ENCODE data around the gene NLRP9.
"Not testable (repeated sequence)": the region's sequence is repeated elsewhere in the genome, so short reads cannot be mapped to it uniquely, and the experiment has no call there.

NLRP9 gene

DNA sequence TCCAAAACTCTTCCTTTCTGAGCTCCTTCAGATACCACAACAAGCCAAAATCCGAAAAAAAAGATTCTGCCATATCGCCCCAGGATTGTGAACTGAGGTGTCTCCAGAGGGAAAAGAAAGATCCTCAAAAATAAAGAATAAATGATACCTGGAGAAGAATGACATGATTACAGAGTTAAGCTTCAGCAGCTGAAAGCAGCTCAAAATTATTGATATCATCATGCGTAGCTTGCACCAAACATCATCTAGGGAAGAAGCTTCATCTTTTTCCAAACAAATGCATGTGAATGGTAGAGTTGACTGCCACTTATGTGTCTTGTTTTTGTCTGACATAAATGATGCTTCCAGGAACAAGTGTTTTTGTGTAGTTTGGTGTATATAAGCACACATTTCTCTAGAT is at the start of gene NLRP9:
NLRP9 (minus strand) TSS at position 101 of the 400 bp plus-strand sequence; CDS start at position 73, 28 bp downstream.
- DNase-seq, result no peak

DNA sequence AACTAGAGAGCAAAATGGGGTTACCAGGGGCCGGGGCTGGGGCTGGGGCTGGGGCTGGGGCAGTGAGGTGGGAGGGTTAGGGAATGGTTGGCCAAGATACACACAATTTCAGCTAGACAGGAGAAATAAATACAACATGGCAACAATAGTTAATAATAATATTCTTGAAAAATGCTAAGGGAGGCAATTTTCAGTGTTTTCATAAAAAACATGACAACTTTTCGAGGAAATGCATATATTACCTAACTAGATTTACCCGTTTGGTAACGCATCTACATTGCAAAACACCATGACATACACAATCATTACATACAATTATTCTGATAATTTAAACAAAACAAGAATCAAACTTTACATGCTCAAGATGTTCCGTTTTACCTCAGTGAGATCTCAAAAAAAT is 42.9 kb upstream of the NLRP9 start:
- no peak for DNase-seq

DNA sequence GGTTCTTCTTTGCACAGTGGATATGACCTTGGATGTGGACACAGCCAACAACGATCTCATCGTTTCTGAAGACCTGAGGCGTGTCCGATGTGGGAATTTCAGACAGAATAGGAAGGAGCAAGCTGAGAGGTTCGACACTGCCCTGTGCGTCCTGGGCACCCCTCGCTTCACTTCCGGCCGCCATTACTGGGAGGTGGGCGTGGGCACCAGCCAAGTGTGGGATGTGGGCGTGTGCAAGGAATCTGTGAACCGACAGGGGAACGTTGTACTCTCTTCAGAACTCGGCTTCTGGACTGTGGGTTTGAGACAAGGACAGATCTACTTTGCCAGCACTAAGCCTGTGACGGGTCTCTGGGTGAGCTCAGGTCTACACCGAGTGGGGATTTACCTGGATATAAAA is 40.1 kb upstream of the NLRP9 start:
- DNase-seq, result no peak

DNA sequence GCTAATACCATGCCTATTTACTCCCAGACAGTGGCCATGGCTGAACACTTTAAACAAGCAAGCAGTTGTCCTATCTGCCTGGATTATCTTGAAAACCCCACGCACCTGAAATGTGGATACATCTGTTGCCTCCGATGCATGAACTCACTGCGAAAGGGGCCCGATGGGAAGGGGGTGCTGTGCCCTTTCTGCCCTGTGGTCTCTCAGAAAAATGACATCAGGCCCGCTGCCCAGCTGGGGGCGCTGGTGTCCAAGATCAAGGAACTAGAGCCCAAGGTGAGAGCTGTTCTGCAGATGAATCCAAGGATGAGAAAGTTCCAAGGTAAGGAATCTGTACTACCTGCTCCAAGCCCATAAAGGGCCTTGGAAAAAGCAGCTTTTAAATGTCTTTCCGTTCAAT is 39.3 kb upstream of the NLRP9 start:
- no peak for DNase-seq

DNA sequence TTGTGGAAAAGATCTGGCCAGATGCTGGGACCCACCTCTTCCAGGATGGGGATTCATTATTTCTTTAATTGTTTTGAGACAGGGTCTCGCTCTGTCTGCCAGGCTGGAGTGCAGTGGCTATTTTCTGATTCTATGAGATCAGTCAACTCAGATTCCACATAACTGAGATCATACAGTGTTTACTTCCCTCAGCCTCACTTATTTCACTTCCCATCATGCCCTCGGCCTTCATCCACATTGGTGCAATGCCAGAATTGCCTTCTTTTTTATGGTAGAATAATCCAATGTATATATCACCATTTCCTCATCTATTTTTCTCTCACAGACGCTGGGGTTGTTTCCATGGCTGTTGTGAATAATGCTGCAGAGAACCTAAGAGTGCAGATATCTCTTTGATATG is 31.4 kb upstream of the NLRP9 start:
- not testable (repeated sequence) for DNase-seq

DNA sequence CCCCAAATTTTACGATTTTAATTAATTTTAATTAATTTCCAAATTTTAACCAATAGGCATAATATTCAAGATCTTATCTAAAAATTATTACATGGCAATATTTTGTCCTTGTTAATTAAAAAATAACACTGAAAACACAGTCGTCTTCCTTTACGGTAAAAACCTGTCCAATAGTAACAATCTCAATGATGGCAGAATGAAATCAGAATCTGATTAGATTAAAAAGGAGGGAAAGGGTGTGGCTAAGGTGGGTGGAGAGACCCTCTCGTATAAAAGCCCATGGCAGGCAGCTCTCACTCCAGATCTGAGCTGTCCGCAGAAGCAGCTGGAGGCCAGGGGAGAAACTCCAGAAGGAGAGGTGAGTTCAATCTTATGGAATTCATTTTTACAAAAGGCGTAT is 30.6 kb upstream of the NLRP9 start, which contains the start of gene RFPL4AL1:
RFPL4AL1 (plus strand) TSS at position 301 of the 400 bp plus-strand sequence. CDS start 2,687 bp downstream, outside the sequence.
- not testable (repeated sequence) for DNase-seq

DNA sequence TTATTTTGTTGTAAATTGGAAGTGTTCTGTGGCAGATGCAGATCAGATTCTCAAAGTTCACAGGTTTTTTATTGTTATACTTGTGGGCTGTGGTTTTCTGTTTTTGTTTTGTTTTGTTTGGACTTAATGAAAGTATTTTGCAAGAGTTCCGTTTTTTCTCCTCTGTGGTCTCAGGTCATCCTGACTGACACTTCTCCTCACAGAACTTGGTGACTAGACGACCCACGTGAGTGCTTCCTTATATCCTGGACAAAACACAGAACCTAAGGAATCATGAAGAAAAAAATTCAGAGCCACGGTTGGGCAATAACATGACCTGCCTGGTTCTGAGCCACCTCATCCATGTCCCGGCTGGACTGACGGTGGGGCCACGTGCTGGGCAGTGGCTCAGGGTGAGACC is 28.3 kb upstream of the NLRP9 start:
- DNase-seq, result peak in 1 of 2 donors; percentile 1

DNA sequence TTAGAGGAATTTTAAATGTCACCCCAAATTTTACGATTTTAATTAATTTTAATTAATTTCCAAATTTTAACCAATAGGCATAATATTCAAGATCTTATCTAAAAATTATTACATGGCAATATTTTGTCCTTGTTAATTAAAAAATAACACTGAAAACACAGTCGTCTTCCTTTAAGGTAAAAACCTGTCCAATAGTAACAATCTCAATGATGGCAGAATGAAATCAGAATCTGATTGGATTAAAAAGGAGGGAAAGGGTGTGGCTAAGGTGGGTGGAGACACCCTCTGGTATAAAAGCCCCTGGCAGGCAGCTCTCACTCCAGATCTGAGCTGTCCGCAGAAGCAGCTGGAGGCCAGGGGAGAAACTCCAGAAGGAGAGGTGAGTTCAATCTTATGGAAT is 20.6 kb upstream of the NLRP9 start, which contains the start of gene RFPL4A:
RFPL4A (plus strand) TSS at position 301 of the 400 bp plus-strand sequence. CDS start 2,704 bp downstream, outside the sequence.
- not testable (repeated sequence) for DNase-seq

DNA sequence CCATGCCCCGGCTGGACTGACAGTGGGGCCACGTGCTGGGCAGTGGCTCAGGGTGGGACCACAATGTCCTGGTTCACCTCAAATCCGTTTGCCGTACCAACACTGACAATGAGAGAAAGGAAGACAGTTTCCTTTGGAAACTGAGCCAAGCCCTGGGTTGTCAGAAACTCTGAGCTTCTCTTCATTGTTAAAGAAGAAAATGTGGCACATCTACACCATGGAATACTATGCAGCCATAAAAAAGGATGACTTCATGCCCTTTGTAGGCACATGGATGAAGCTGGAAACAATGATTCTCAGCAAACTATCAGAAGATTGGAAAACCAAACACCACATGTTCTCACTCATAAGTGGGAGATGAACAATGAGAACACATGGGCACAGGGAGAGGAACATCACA is 18.6 kb upstream of the NLRP9 start:
- DNase-seq, result not testable (repeated sequence)

DNA sequence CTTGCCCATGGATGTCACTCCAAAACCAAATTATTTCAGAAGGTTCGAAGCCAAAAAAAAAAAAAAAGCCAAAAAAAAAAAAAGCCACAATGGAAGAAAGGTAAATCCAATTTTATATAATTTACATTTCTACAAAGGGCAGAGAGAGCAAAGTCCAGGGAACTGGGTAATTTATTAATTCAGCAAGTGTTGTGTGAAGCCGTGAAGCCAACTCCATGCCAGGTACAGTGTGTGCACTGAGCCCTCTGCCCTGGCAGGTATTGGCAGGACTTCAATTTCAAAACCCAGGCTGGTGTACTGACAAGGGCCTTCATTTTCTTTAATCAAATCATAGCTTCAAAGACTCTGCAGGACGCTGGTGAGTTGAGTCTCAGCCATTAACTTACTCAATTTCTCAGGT is 15.2 kb upstream of the NLRP9 start:
- DNase-seq, result no peak

DNA sequence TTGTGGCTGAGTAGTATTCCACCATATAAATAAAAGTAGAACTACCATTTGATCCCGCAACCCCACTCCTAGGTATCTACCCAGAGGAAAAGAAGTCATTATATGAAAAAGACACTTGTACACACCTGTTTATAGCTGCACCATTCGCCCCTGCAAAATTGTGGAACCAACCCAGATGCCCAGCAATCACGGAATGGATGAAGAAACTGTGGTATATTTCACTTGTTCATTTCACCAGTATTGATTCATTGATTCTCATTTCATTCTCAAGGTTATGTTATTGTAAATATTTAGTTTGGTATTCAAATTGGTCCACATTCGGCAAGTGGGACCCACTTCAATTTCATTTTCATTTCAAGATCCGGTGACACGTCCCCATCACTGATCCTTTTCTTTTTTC is 12.5 kb upstream of the NLRP9 start:
- no peak for DNase-seq

DNA sequence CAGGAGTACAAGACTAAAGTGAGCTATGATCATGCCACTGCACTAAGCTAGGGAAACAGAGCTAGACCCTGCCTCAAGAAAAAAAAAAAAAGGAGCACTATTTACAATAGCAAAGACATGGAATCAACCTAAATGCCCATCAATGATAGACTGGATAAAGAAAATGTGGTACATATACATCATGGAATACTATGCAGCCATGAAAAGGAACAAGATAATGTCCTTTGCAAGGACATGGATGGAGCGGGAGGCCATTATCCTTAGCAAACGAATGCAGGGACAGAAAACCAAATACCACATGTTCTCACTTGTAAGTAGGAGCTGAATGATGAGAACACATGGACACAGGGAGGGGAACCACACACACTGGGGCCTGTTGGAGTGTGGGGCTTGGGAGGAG is 7.8 kb downstream of the NLRP9 start:
- DNase-seq, result not testable (repeated sequence)

DNA sequence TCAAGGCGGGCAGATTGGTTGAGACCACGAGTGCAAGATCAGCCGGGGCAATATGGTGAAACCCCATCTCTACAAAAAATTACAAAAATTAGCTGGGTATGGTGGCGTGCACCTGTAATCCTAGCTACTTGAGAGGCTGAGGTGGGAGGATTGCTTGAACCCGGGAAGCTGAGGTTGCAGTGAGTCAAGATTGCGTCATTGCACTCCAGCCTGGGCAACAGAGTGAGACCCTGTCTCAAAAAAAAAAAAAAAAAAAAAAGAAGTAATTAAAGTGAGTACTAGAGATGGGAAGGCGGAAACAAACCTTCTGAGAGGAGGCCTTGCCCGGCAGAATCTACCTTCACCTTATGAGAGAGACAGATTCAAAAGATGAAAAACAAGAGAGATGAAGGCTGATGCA is 14.7 kb downstream of the NLRP9 start:
- DNase-seq, result no peak

DNA sequence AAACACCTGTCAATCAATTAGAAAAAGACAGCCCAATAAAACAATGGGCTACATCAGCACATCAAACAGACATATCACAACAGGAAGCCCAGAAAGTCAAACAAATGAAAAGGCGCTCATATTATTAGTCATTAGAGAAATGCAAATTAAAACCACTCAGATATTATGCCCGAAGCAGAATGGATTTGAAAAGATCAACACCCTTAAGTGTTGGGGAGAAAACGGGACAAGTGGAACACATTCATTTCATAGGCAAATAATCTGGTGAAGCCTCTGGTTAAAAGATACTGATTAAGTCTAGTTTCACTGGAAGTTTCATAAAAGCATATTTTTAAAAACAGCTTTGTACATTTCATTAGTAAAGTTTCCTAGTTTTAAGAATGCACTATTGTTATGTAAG is 17.4 kb downstream of the NLRP9 start:
- no peak for DNase-seq

DNA sequence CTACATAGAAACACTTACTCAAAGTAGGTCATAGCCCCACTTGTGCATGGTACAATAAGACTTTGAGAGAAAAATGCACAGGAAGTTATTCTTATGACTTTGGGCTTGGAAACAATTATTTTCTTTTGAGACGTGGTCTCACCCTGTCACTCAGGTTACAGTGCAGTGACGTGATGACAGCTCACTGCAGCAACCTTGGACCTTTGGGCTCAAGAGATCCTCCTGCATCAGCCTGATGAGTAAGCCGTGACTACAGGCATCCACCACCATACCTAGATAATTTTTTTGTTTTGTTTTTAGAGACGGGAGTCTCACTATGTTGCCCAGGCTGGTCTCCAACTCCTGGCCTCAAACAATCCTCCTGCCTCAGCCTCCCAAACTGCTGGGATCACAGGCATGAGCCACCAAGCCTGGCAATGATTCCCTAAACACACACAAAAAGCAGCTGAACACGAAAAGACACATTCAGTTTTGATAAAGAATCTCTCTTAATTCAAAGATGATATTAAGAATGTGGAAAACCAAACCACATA is 17.9 kb downstream of the NLRP9 start:
- DNase-seq, result no peak

DNA sequence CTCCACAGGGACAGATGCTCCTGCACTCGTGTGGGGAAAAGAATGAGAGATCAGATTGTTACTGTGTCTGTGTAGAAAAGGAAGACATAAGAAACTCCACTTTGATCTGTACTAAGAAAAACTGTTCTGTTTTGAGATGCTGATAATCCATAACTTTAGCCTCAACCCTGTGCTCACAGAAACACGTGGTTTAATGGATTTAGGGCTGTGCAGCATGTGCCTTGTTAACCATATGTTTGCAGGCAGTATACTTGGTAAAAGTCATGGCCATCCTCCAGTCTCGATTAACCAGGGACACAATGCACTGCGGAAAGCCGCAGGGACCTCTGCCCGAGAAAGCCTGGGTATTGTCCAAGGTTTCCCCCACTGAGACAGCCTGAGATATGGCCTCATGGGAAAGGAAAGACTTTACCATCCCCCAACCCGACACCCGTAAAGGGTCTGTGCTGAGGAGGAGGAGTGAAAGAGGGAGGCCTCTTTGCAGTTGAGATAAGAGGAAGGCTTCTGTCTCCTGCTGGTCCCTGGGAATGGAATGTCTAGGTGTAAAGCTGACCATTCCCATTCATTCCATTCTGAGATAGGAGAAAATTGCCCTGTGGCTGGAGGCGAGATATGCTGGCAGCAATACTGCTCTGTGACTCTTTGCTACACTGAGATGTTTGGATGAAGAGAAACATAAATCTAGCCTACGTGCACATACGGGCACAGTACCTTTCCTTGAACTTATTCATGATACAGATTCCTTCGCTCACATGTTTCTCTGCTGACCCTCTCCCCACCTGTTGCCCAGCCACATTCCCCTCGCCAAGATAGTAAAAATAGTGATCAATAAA is 20.1 kb downstream of the NLRP9 start:
- not testable (repeated sequence) for DNase-seq

DNA sequence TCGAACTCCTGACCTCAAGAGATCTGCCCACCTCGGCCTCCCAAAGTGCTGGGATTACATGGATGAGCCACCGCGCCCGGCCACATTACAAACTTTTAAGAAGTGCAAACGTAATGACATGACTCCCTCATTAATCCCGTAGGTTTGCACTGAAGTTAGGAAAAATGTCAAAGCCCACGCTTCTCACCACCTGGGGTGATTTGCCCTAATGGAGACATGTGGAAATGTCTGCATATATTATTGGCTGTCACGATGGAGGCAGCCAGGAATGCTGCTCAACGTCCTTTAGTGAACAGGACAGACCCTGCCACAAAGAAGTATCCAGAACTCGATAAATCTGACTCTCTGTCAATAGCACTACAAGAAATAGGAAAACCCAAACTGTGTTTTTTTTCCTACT is 21.0 kb downstream of the NLRP9 start:
- DNase-seq, result no peak

DNA sequence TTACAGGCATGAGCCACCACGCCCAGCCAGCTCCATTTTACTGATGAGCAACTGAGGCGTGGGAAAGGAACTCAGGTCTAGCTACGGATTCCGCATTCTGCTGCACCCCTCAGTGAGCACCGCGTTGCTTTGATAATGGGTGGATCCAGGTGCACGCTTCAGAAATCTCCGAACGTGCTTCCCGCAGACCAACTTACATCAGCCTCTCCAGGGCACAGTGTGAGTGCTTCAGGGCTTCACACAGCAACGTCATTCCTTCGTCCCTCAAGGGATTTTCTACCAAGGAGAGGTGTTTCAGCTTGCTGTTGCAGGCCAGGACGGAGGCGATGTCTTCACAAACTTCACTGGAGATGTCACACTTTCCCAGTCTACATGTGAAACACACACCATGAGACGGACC is 21.7 kb downstream of the NLRP9 start:
- no peak for DNase-seq

DNA sequence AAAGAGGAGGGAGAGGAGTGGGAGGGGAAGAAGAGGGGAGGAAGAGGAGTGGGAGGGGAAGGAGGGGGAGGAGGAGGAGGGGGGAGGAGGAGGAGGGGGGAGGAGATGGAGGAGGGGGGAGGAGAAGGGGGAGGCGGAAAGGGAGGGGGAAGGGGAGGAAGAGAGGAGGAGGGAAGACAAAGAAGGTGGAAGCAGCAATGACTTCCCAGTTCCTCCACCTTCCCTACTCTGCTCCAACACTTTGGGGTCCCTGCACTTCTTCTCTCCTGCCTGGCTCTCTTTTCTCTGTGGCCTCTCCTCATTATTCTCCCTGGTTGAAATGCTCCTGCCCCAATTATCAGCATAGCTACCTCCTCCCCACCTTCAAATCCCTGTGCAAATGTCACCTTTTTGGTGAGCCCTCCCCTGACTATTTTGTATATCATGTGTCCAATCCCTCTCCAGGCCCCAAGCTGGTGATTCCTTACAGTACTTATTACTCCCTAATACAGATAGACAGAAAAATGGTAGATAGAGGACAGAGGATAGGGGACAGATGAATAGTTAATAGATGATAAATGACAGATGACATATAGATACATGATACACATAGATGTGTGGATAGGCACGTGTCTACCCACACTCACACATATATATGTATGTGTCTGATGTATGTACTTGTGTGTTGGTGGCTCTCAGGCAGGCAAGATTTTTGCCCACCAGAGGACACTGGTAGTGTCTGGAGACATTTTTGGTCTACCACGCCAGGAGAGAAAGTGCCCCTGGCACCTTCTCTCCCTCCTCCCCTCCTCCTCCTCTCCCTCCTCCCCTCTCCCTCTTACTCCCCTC is 25.2 kb downstream of the NLRP9 start:
- no peak for DNase-seq

DNA sequence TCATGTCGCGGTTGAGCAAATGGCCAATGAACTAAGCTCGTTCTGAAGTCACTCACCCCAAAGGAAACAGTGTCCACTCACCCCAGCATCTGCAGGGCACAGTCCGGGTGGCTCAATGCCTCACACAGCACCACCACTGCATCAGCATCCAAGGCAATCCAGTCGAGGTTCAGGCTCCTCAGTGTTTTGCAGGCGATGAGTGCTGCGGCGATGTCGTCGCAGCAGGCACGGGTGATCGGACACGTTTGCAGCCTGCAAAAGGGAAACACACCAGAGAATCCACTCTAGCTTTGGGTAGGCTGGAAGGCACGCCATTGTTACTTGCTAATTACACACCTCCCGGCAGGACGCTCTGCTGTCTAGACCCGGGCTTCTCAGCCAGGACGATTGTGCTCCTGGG is 26.5 kb downstream of the NLRP9 start:
- DNase-seq, result no peak

DNA sequence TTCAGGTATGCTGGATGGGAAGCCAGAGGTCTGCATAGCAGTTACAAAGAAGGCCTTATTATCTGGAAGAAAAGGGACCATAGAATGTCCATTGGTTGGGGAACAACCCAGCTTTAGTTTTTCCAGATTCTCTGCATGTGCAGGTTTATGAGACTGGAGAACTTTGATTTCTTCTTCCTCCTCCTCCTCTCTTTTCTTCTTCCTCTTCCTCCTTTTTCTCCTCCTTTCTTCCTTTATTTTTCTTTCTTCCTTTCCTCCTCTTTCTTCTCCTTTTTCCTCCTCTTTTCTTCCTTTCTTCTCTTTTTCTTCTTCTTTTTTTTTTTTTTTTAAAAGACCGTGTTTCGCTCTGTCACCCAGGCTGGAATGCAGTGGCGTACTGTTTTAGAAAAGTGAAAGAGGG is 32.2 kb downstream of the NLRP9 start:
- no peak for DNase-seq

DNA sequence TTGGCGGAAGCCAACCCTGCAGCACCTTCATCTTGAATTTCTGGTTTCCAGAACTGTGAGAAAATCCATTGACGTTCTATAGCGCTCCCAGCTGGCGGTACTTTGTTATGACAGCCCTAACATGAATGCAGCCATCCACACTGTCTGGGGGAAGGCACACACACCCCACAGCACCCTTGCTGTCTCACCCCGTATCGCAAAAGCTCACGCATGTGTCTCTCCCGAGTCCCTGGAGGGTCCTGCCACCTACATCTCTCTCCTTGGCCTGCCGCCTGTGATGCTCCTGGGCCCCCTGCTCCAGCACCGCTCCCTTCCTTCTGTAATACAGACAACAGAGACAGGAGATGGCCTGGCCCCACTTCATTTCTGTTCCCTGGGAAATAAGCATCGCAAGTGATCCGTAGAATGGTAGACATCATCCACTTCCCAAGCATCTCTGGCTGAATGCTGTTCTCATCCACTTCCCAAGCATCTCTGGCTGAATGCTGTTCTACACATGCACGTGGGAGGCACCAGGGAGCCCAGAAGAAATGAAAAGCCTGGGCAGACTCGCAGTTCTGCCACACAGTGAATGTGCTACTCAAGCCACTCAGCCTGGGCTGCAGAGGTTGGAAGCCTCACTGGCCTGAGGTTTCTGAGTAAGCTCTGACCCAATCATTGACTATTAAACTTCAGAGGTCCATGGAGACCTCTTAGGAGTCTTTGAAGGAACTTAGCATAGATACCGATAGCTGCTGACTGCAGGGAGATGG is 33.5 kb downstream of the NLRP9 start:
- no peak for DNase-seq

DNA sequence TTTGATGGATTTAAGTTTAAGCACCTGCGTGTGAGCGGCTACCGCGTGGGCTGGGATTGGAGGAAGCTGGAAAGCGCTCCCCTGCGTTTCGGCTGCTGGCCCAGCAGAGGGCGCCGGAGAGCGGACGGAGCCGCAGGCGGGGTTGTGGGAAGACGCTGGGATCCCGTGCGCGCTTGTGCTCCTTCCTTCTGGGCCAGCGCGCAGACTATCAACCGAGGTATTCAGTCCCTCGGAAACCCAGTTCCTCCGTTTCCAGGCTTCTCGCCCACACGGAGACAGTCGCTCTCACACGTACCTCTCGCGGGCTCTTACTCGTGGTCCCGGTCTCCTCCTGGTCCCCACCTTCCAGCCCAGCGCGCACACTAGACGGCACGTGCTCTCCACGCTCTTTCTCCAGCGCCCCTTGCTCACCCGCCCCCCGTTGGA is 34.4 kb downstream of the NLRP9 start:
- peak; percentile 24 to 40 for DNase-seq

All from CD4-positive, alpha-beta T cell treated with Interferon alpha-2 for 1 hour (primary cell).